ENCODE data around the gene NTM.

GRCh38 chr11:131980199-131980598 lies 609.8 kb downstream of the NTM start:
- no peak for TF ChIP-seq CTCF (conservative IDR thresholded peaks at IDR 0.05; ENCODE audit: low read length)
- no peak for TF ChIP-seq EZH2phosphoT487 (IDR thresholded peaks at IDR 0.05; ENCODE audit: borderline replicate concordance)

Measured in Loucy (cell line).